ENCODE measurements around the gene SDC3. TPM values are rescaled to one million over a fixed set of nuclear protein-coding genes. Genes with fewer than 3 reads are reported as not detected.
A peak's percentile ranks its signal among the peaks of the same experiment; 100 is the strongest.

SDC3 gene
- total and polyA plus RNA-seq, 4 donors = 21.2 to 41.8 (median 23.7) TPM

- DNase-seq = no peak
- H3K9ac ChIP-seq (ENCODE audit: insufficient read depth in 1 of 2, low read length in 2 of 2) = peak overlapping the region; percentile 30 to 80
- H3K9me3 ChIP-seq (ENCODE audit: control insufficient read depth in 4 of 4, insufficient read depth in 3 of 4, low read length in 3 of 4) = no peaks in the 10 kb centered on the region
- H3K4me3 ChIP-seq = no peak overlapping the region
- TF ChIP-seq CTCF (IDR thresholded peaks at IDR 0.05; ENCODE audit: control extremely low read depth, extremely low read depth) = no peak
- H3K36me3 ChIP-seq (ENCODE audit: control insufficient read depth in 4 of 4, insufficient read depth in 4 of 4, low read length in 4 of 4) = no peaks in the 10 kb centered on the region
- peak overlapping the region; percentile 92 to 96 for H3K27ac ChIP-seq (ENCODE audit: low read depth in 1 of 2, low read length in 1 of 2)
- WGBS, 2 donors = 63 to 72% methylated on average over 3 of the region's 3 CpGs
- no peak for ATAC-seq (ENCODE audit: insufficient read depth, low FRiP score)
- peaks cover 0 to 8% (median 4%) of the 10 kb centered on the region in 3 donors for H3K27me3 ChIP-seq (ENCODE audit: control insufficient read depth in 3 of 3, insufficient read depth in 3 of 3, low read length in 2 of 3)
- H3K4me1 ChIP-seq (ENCODE audit: control insufficient read depth in 5 of 5, insufficient read depth in 5 of 5, low read length in 5 of 5) = peaks cover 2 to 21% (median 10%) of the 10 kb centered on the region in 5 donors
These were observed 85.0 kb downstream of the SDC3 start for GRCh38 chr1:30823627-30823968.

- ATAC-seq (ENCODE audit: insufficient read depth, low FRiP score) = no peak
- H3K9me3 ChIP-seq (ENCODE audit: control insufficient read depth in 4 of 4, insufficient read depth in 3 of 4, low read length in 3 of 4) = no peaks in the 10 kb centered on the region
- 31 to 41% methylated on average over 6 of the region's 6 CpGs for WGBS, 2 donors
- DNase-seq = peak in 1 of 3 donors; percentile 34
- peaks cover 0 to 10% (median 4%) of the 10 kb centered on the region in 3 donors for H3K27me3 ChIP-seq (ENCODE audit: control insufficient read depth in 3 of 3, insufficient read depth in 3 of 3, low read length in 2 of 3)
- no peaks in the 10 kb centered on the region for H3K36me3 ChIP-seq (ENCODE audit: control insufficient read depth in 4 of 4, insufficient read depth in 4 of 4, low read length in 4 of 4)
- H3K4me3 ChIP-seq = no peak overlapping the region
- H3K9ac ChIP-seq (ENCODE audit: insufficient read depth in 1 of 2, low read length in 2 of 2) = no peak overlapping the region
- TF ChIP-seq CTCF (IDR thresholded peaks at IDR 0.05; ENCODE audit: control extremely low read depth, extremely low read depth) = no peak
- H3K4me1 ChIP-seq (ENCODE audit: control insufficient read depth in 5 of 5, insufficient read depth in 5 of 5, low read length in 5 of 5) = peaks cover 2 to 21% (median 10%) of the 10 kb centered on the region in 5 donors
- H3K27ac ChIP-seq (ENCODE audit: low read depth in 1 of 2, low read length in 1 of 2) = peak overlapping the region; percentile 92 to 96
These were observed 85.5 kb downstream of the SDC3 start for GRCh38 chr1:30822966-30823581.

- Histone ChIP-seq H3K27ac (ENCODE audit: low read depth in 1 of 2, low read length in 1 of 2) (no peak overlapping the region), H3K36me3 (ENCODE audit: control insufficient read depth in 4 of 4, insufficient read depth in 4 of 4, low read length in 4 of 4) (no peaks in the 10 kb centered on the region), H3K9ac (ENCODE audit: insufficient read depth in 1 of 2, low read length in 2 of 2) (no peak overlapping the region), H3K4me1 (ENCODE audit: control insufficient read depth in 5 of 5, insufficient read depth in 5 of 5, low read length in 5 of 5) (peaks cover 2 to 21% (median 12%) of the 10 kb centered on the region in 5 donors), H3K4me3 (no peak overlapping the region), H3K27me3 (ENCODE audit: control insufficient read depth in 3 of 3, insufficient read depth in 3 of 3, low read length in 2 of 3) (peaks cover 0 to 10% (median 4%) of the 10 kb centered on the region in 3 donors), H3K9me3 (ENCODE audit: control insufficient read depth in 4 of 4, insufficient read depth in 3 of 4, low read length in 3 of 4) (no peaks in the 10 kb centered on the region)
- no peak for ATAC-seq (ENCODE audit: insufficient read depth, low FRiP score)
- DNase-seq = no peak
- TF ChIP-seq CTCF (IDR thresholded peaks at IDR 0.05; ENCODE audit: control extremely low read depth, extremely low read depth) = no peak
- WGBS, 2 donors = 91 to 100% methylated on average over 1 of the region's 1 CpG
These were observed 86.6 kb downstream of the SDC3 start for GRCh38 chr1:30822006-30822405.

- DNase-seq (no peak), ATAC-seq (ENCODE audit: insufficient read depth, low FRiP score) (no peak)
- Histone ChIP-seq H3K4me1 (ENCODE audit: control insufficient read depth in 5 of 5, insufficient read depth in 5 of 5, low read length in 5 of 5) (peaks cover 2 to 26% (median 16%) of the 10 kb centered on the region in 5 donors), H3K9ac (ENCODE audit: insufficient read depth in 1 of 2, low read length in 2 of 2) (no peak overlapping the region), H3K27ac (ENCODE audit: low read depth in 1 of 2, low read length in 1 of 2) (no peak overlapping the region), H3K9me3 (ENCODE audit: control insufficient read depth in 4 of 4, insufficient read depth in 3 of 4, low read length in 3 of 4) (no peaks in the 10 kb centered on the region), H3K27me3 (ENCODE audit: control insufficient read depth in 3 of 3, insufficient read depth in 3 of 3, low read length in 2 of 3) (peaks cover 0 to 14% (median 7%) of the 10 kb centered on the region in 3 donors), H3K36me3 (ENCODE audit: control insufficient read depth in 4 of 4, insufficient read depth in 4 of 4, low read length in 4 of 4) (no peaks in the 10 kb centered on the region), H3K4me3 (no peak overlapping the region)
- WGBS, 2 donors = 87 to 89% methylated on average over 5 of the region's 5 CpGs
- TF ChIP-seq CTCF (IDR thresholded peaks at IDR 0.05; ENCODE audit: control extremely low read depth, extremely low read depth) = no peak
These were observed 88.3 kb downstream of the SDC3 start for GRCh38 chr1:30820299-30820698.

Data from lung (tissue), 12 donors.